Body of pancreas (tissue), 4 donors: ENCODE results near the gene SCN9A. TPM values are rescaled to one million over a fixed set of nuclear protein-coding genes. Genes with fewer than 3 reads are reported as not detected.

Source experiments
- ATAC-seq: fragments of 150-250 bp; one replicate; pipeline ENCODE4 v1.9.1; 2016
- DNase-seq, 4 donors: peaks; one replicate each; pipeline ENCODE4 v3.0.0-alpha.2; 2019
- H3K27ac ChIP-seq, 4 donors: fragments of 200-600 bp; sonication (generic); 1 replicate in 3 of 4; 2 replicates in 1 of 4; pipeline versions ENCODE4 v1.5.1 to v1.6.1; 2016 to 2019; ENCODE audit warnings: mild to moderate bottlenecking in 1 of 4, mixed read lengths in 1 of 4, moderate library complexity in 1 of 4
- H3K27me3 ChIP-seq, 2 donors: fragments of 200-600 bp; sonication (generic); one replicate each; pipeline ENCODE4 v1.6.0; 2016; ENCODE audit warnings: mild to moderate bottlenecking in 1 of 2
- H3K36me3 ChIP-seq, 2 donors: fragments of 200-600 bp; sonication (generic); replicated peaks in 1 of 2; 2 replicates each; pipeline ENCODE4 v1.5.1; 2016; ENCODE audit warnings: low read depth in 2 of 2; ENCODE audit not compliant: insufficient read depth in 1 of 2
- H3K4me1 ChIP-seq: fragments of 200-600 bp; sonication (generic); one replicate; pipeline ENCODE4 v1.6.0; 2016
- H3K4me3 ChIP-seq, 2 donors: fragments of 200-600 bp; sonication (generic); 1 replicate in 1 of 2; 2 replicates in 1 of 2; pipeline ENCODE4 v1.5.1; 2016 to 2019
- H3K9me3 ChIP-seq, 3 donors: fragments of 200-600 bp; sonication (generic); 1 replicate in 2 of 3; 2 replicates in 1 of 3; pipeline ENCODE4 v1.5.1; 2016
- CTCF ChIP-seq, 7 experiments: fragments of 450-650 bp in 4 of 7; fragments of 200-600 bp in 3 of 7; sonication (generic) in 3 of 7; IDR thresholded peaks; one replicate each; pipeline ENCODE4 v1.5.1; 2016 to 2019; ENCODE audit warnings: antibody characterized with exemption in 7 of 7
- POLR2A ChIP-seq, 3 donors: fragments of 450-650 bp; IDR thresholded peaks; one replicate each; pipeline ENCODE4 v1.6.1; 2016; ENCODE audit warnings: antibody characterized with exemption in 3 of 3, mild to moderate bottlenecking in 2 of 3
- WGBS, 2 donors: methylation state at CpG; one replicate each; pipeline ENCODE4 v1.1.5; 2017; 5-methylcytosine and 5-hydroxymethylcytosine counted together
- intact Hi-C: fragments of 100-400 bp; cut with DNase I; formaldehyde crosslinking; loops from one replicate; pipeline ENCODE4 v1.15.1; 2023
- total RNA-seq, 2 donors: library from RNA; depleted of rRNA; stranded (reverse); fragments of >200 nt; gene quantifications; one replicate each; pipeline ENCODE4 v1.1.0, GENCODE V29; 2016

The SCN9A gene
- total RNA-seq, 2 donors from 2014 or later = 9.9 to 11.9 TPM

- intact Hi-C loops = no loop called here
- ATAC-seq = no peak
- no peaks in the 10 kb centered on the region for H3K9me3 ChIP-seq
- no peaks in the 10 kb centered on the region for H3K27me3 ChIP-seq
- H3K4me1 ChIP-seq = peaks cover 12% of the 10 kb centered on the region
- H3K36me3 ChIP-seq = no peaks in the 10 kb centered on the region
- TF ChIP-seq CTCF (IDR thresholded peaks at IDR 0.05) = no peak
- no peak for DNase-seq
- H3K27ac ChIP-seq = no peak overlapping the region
- H3K4me3 ChIP-seq = no peak overlapping the region
Observed at GRCh38 chr2:166332106-166332505, 43.6 kb downstream of the SCN9A start.

GRCh38 chr2:166331468-166331867 lies 44.3 kb downstream of the SCN9A start:
- ATAC-seq (no peak), DNase-seq (no peak)
- no peak overlapping the region for H3K4me3 ChIP-seq
- WGBS, 2 donors = 81 to 96% methylated on average over 1 of the region's 1 CpG
- H3K27ac ChIP-seq = no peak overlapping the region
- H3K4me1 ChIP-seq = peaks cover 12% of the 10 kb centered on the region
- no peaks in the 10 kb centered on the region for H3K27me3 ChIP-seq
- H3K36me3 ChIP-seq = no peaks in the 10 kb centered on the region
- H3K9me3 ChIP-seq = no peaks in the 10 kb centered on the region
- TF ChIP-seq CTCF (IDR thresholded peaks at IDR 0.05) (no peak), POLR2A (IDR thresholded peaks at IDR 0.05) (no peak)
- intact Hi-C loops = no loop called here

GRCh38 chr2:166329465-166329864 lies 46.3 kb downstream of the SCN9A start:
- Histone ChIP-seq H3K4me1 (peaks cover 3% of the 10 kb centered on the region), H3K27ac (no peak overlapping the region), H3K9me3 (no peaks in the 10 kb centered on the region), H3K36me3 (no peaks in the 10 kb centered on the region), H3K4me3 (no peak overlapping the region), H3K27me3 (no peaks in the 10 kb centered on the region)
- intact Hi-C loops = no loop called here
- ATAC-seq = no peak
- no peak for TF ChIP-seq CTCF (IDR thresholded peaks at IDR 0.05)
- no peak for TF ChIP-seq POLR2A (IDR thresholded peaks at IDR 0.05)
- DNase-seq = no peak

- Histone ChIP-seq H3K4me1 (peaks cover 3% of the 10 kb centered on the region), H3K27ac (no peak overlapping the region), H3K4me3 (no peak overlapping the region), H3K36me3 (no peaks in the 10 kb centered on the region), H3K27me3 (no peaks in the 10 kb centered on the region), H3K9me3 (no peaks in the 10 kb centered on the region)
- TF ChIP-seq CTCF (IDR thresholded peaks at IDR 0.05) (no peak), POLR2A (IDR thresholded peaks at IDR 0.05) (no peak)
- ATAC-seq = no peak
- DNase-seq = no peak
- 53 to 65% methylated on average over 3 of the region's 3 CpGs for WGBS, 2 donors
- intact Hi-C loops = no loop called here
Observed at GRCh38 chr2:166328147-166328546, 47.6 kb downstream of the SCN9A start.

- 91 to 94% methylated on average over 3 of the region's 3 CpGs for WGBS, 2 donors
- H3K36me3 ChIP-seq = no peaks in the 10 kb centered on the region
- no peaks in the 10 kb centered on the region for H3K9me3 ChIP-seq
- H3K4me3 ChIP-seq = no peak overlapping the region
- DNase-seq (no peak), ATAC-seq (no peak)
- H3K27ac ChIP-seq = no peak overlapping the region
- H3K4me1 ChIP-seq = no peaks in the 10 kb centered on the region
- intact Hi-C loops = no loop called here
- H3K27me3 ChIP-seq = no peaks in the 10 kb centered on the region
- TF ChIP-seq POLR2A (IDR thresholded peaks at IDR 0.05) = no peak
- no peak for TF ChIP-seq CTCF (IDR thresholded peaks at IDR 0.05)
Observed at GRCh38 chr2:166321076-166321475, 54.7 kb downstream of the SCN9A start.
